Activated CD4-positive, alpha-beta T cell treated with anti-CD3 and anti-CD28 coated beads for 36 hours (primary cell): ENCODE data around the gene CFAP43. TPM values are rescaled to one million over a fixed set of nuclear protein-coding genes. Genes with fewer than 3 reads are reported as not detected.
A peak's percentile ranks its signal among the peaks of the same experiment; 100 is the strongest.

Source experiments
- ATAC-seq: fragments of 200-7000 bp; cut with Tn5 transposase; one replicate; pipeline ENCODE4 v1.10.0; 2021; ENCODE audit warnings: mild to moderate bottlenecking, moderate library complexity
- CTCF ChIA-PET: fragments of 350-600 bp; sonication (Branson Sonifier 250); formaldehyde crosslinking; loops from one replicate; lab custom pipeline; 2021; ENCODE audit warnings: antibody characterized with exemption; lab: Charles Lee
- POLR2A ChIA-PET: fragments of 350-600 bp; sonication (Branson Sonifier 250); formaldehyde crosslinking; loops from one replicate; lab custom pipeline; 2021; ENCODE audit warnings: antibody characterized with exemption, inconsistent platforms; lab: Charles Lee
- DNase-seq: peaks from one replicate; pipeline ENCODE4 v3.0.0-alpha.2; 2020
- H3K27ac Mint-ChIP-seq: one replicate; pipeline ENCODE4 v1.8.0; 2021; ENCODE audit warnings: mixed read lengths
- H3K27me3 Mint-ChIP-seq: one replicate; pipeline ENCODE4 v1.8.0; 2021; ENCODE audit warnings: mixed read lengths
- H3K36me3 Mint-ChIP-seq: one replicate; pipeline ENCODE4 v1.8.0; 2021; ENCODE audit warnings: low read depth, mixed read lengths
- H3K4me1 Mint-ChIP-seq: one replicate; pipeline ENCODE4 v1.8.0; 2021; ENCODE audit warnings: mixed read lengths
- H3K4me3 Mint-ChIP-seq: one replicate; pipeline ENCODE4 v1.8.0; 2021; ENCODE audit warnings: mild to moderate bottlenecking, moderate library complexity, mixed read lengths
- H3K9me3 Mint-ChIP-seq: one replicate; pipeline ENCODE4 v1.8.0; 2021; ENCODE audit warnings: low read depth, mixed read lengths
- intact Hi-C, 2 experiments: fragments of 100-400 bp; cut with DNase I in 1 of 2; cut with micrococcal nuclease in 1 of 2; formaldehyde crosslinking; loops; one replicate each; pipeline versions ENCODE4 v1.14.2 to v1.15.1; 2022 to 2024; cut with DNase I, micrococcal nuclease
- total RNA-seq, 2 experiments: library from RNA; stranded (reverse); gene quantifications; one replicate each; pipeline ENCODE4 v1.2.3, GENCODE V29; 2021

The CFAP43 gene
- total RNA-seq, 2 experiments from 2014 or later: 0.09 TPM

DNA sequence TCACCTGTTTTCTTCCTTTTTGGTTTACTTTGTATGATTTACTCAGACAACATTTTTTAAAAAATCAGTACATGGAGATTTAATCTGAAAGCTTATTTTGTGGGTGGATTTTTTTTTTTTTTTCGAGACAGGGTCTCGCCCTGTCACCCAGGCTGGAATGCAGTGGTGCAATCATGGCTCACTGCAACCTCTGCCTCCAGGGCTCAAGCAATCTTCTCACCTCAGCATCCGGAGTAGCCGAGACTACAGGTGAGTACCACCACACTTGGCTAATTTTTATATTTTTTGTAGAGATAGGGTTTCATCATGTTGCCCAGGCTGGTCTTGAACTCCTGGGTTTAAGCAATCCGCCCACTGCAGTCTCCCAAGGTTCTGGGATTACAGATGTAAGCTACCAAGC, 25.1 kb upstream of the CFAP43 start:
- POLR2A ChIA-PET: interaction anchor here (3.1 kb wide), 1 partner anchor 11 kb away, joined by 23 read pairs; the partner anchor contains the start of gene GSTO2
- intact Hi-C loops: no loop called here
- H3K4me1 Mint-ChIP-seq: peaks cover 77% of the 10 kb centered on the region
- peak overlapping the region; percentile 85 for H3K4me3 Mint-ChIP-seq
- peaks cover 63% of the 10 kb centered on the region for H3K36me3 Mint-ChIP-seq
- ATAC-seq (no peak), DNase-seq (no peak)
- H3K27me3 Mint-ChIP-seq: no peaks in the 10 kb centered on the region
- no peaks in the 10 kb centered on the region for H3K9me3 Mint-ChIP-seq
- CTCF ChIA-PET: interaction anchor here (1.0 to 4.8 kb wide), 3 partner anchors 9 to 133 kb away, joined by 4 to 30 read pairs (median 7); no protein-coding TSS in a partner anchor
- peak overlapping the region; percentile 69 for H3K27ac Mint-ChIP-seq

- POLR2A ChIA-PET: interaction anchor here (0.7 to 3.1 kb wide), 2 partner anchors 9 to 11 kb away, joined by 4 to 23 read pairs; partner anchors contain the start of gene GSTO2
These were observed 24.3 kb upstream of the CFAP43 start for GRCh38 chr10:104256335-104256961.

DNA sequence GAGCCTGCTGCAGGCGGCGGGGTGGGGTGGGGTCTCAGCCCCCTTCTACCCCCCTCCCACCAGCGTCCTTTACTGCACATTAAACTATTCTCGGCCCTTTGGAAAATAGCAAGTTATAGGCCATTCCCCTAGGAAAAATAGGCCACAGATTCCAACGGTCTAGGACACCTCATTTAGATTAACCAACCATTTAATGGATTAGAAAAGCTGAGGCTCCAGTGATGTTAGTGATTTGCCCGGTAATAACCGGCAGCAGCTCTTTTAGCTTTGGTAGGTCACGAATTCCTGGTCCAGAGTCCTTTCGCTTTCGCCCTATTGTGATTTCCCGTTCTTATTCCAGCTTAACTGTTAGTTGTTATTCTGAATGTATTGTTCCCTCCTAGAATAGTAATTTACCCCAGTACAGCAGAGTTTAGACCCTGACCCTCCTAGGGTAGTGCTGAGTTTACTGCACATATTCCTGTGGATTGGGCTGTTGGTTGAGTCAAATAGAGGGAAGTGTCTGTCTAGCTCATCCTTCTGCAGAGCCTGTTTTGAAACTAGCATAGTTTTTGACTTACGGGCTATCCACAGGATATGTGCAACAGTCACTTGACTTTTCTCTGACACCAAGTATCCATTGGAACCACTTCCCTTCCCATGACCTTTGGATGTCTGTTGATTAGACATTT, 23.3 kb upstream of the CFAP43 start:
- Mint-ChIP-seq H3K27me3 (no peaks in the 10 kb centered on the region), H3K4me3 (peak overlapping the region; percentile 85), H3K4me1 (peaks cover 61% of the 10 kb centered on the region), H3K9me3 (no peaks in the 10 kb centered on the region), H3K27ac (peak overlapping the region; percentile 97), H3K36me3 (peaks cover 45% of the 10 kb centered on the region)
- intact Hi-C loops: loop anchor here (1.0 to 2.0 kb wide), 3 partner anchors 13 to 23 kb away; partner anchors contain the start of genes CFAP43 (in 1 of the 2) and GSTO2 (in 1 of the 2)
- ATAC-seq: peak; percentile 79
- POLR2A ChIA-PET: interaction anchor here (1.4 to 3.1 kb wide), 3 partner anchors 12 to 134 kb away, joined by 5 to 23 read pairs (median 5); partner anchors contain the start of gene GSTO2
- CTCF ChIA-PET: interaction anchor here (0.9 to 4.8 kb wide), 9 partner anchors 11 to 369 kb away, joined by 3 to 30 read pairs (median 5); partner anchors contain the start of gene ITPRIP
- DNase-seq: no peak

More at GRCh38 chr10:104256335-104256961, 24.3 kb upstream of the CFAP43 start:
- peak overlapping the region; percentile 85 for H3K4me3 Mint-ChIP-seq
- H3K27me3 Mint-ChIP-seq: no peaks in the 10 kb centered on the region
- ATAC-seq (no peak), DNase-seq (no peak)
- peaks cover 71% of the 10 kb centered on the region for H3K4me1 Mint-ChIP-seq
- H3K36me3 Mint-ChIP-seq: peaks cover 55% of the 10 kb centered on the region
- no peaks in the 10 kb centered on the region for H3K9me3 Mint-ChIP-seq
- intact Hi-C loops: no loop called here
- peak overlapping the region; percentile 97 for H3K27ac Mint-ChIP-seq
- CTCF ChIA-PET: interaction anchor here (1.2 to 4.8 kb wide), 4 partner anchors 10 to 132 kb away, joined by 4 to 30 read pairs (median 12); partner anchors contain the start of gene ITPRIP

- DNase-seq (peak; percentile 71), ATAC-seq (peak; percentile 56)
- Mint-ChIP-seq H3K4me1 (peaks cover 53% of the 10 kb centered on the region), H3K36me3 (peaks cover 38% of the 10 kb centered on the region), H3K27me3 (peaks cover 2% of the 10 kb centered on the region), H3K4me3 (peak within 1 kb of the TSS; percentile 85), H3K27ac (peak within 1 kb of the TSS; percentile 97), H3K9me3 (no peaks in the 10 kb centered on the region)
- CTCF ChIA-PET: interaction anchor here (0.6 to 4.8 kb wide), 12 partner anchors 7 to 385 kb away, joined by 3 to 30 read pairs (median 4); partner anchors contain the start of gene ITPRIP
- POLR2A ChIA-PET: interaction anchor here (0.9 to 3.1 kb wide), 4 partner anchors 13 to 134 kb away, joined by 3 to 23 read pairs (median 5); partner anchors contain the start of genes CFAP43 and GSTO2
- intact Hi-C loops: loop anchor here (1.0 to 2.0 kb wide), 4 partner anchors 14 to 22 kb away; partner anchors contain the start of genes CFAP43 (in 2 of the 2) and GSTO2 (in 1 of the 2)
These were observed 22.5 kb upstream of the CFAP43 start, which contains the start of gene GSTO1 for GRCh38 chr10:104254493-104255310. TSS of gene GSTO1 (plus strand) at chr10:104254892. CDS start at chr10:104254929, 37 bp downstream.

DNA sequence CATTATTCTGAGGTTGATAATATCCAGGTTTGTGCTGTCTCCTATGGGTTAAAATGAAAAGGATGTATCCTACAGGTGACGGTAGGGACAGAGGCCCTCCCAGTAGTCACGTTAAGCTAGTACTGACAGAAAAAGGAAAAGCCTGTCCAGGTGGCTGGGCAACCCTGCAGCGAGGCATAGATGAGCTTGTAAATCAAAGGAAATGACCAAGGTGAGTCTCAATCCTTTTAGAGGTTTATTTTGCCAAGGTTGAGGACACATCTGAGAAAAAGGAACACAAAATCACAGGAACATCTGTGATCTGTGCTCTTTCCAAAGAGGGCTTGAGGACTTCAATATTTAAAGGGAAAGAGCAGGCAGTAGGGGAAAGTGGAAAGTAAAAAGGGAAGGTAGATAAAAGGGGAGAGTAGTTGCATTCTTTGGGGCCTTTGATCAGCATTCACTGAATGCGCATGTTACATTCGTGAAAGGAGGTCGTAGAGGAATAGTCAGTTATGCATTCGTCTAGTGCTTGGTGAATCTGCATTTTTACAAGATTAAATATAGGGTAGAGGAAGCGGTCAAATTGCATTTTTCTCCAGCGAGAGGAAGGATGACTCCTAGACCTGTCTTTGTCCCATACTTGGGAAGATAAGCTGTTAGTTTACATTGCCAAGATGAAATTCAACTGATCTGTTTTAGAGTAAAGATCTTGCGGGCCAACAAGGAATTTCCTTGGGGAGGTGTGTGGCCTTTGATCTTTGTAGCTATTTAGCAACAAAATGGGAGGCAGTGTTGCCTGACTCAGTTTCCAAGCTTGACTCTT, 21.6 kb upstream of the CFAP43 start:
- peaks cover 44% of the 10 kb centered on the region for H3K4me1 Mint-ChIP-seq
- DNase-seq: no peak
- H3K27ac Mint-ChIP-seq: peak overlapping the region; percentile 97
- no peak for ATAC-seq
- H3K4me3 Mint-ChIP-seq: peak overlapping the region; percentile 85
- intact Hi-C loops: loop anchor here (1.0 to 2.0 kb wide), 2 partner anchors 21 to 22 kb away; partner anchors contain the start of gene CFAP43 (in 2 of the 2)
- no peaks in the 10 kb centered on the region for H3K9me3 Mint-ChIP-seq
- peaks cover 2% of the 10 kb centered on the region for H3K27me3 Mint-ChIP-seq
- ChIA-PET POLR2A (interaction anchor here (0.9 to 2.1 kb wide), 3 partner anchors 14 to 22 kb away, joined by 3 to 5 read pairs (median 3); partner anchors contain the start of gene CFAP43), CTCF (interaction anchor here (0.6 to 4.8 kb wide), 6 partner anchors 8 to 386 kb away, joined by 3 to 30 read pairs (median 6); partner anchors contain the start of gene ITPRIP)
- peaks cover 29% of the 10 kb centered on the region for H3K36me3 Mint-ChIP-seq

GRCh38 chr10:104253106-104253505, 20.9 kb upstream of the CFAP43 start:
- ChIA-PET CTCF (interaction anchor here (0.7 to 4.8 kb wide), 6 partner anchors 10 to 21 kb away, joined by 3 to 30 read pairs (median 6); no protein-coding TSS in a partner anchor), POLR2A (interaction anchor here (0.6 to 1.2 kb wide), 2 partner anchors 14 to 22 kb away, joined by 3 to 6 read pairs; no protein-coding TSS in a partner anchor)
- peaks cover 5% of the 10 kb centered on the region for H3K27me3 Mint-ChIP-seq
- peaks cover 38% of the 10 kb centered on the region for H3K4me1 Mint-ChIP-seq
- intact Hi-C loops: no loop called here
- H3K27ac Mint-ChIP-seq: peak overlapping the region; percentile 97
- H3K36me3 Mint-ChIP-seq: peaks cover 23% of the 10 kb centered on the region
- ATAC-seq: no peak
- H3K9me3 Mint-ChIP-seq: no peaks in the 10 kb centered on the region
- peak; percentile 58 for DNase-seq
- peak overlapping the region; percentile 85 for H3K4me3 Mint-ChIP-seq

GRCh38 chr10:104252368-104252767, 20.2 kb upstream of the CFAP43 start:
- ChIA-PET CTCF (interaction anchor here (0.6 to 1.7 kb wide), 4 partner anchors 11 to 131 kb away, joined by 3 to 8 read pairs (median 3); partner anchors contain the start of gene SFR1), POLR2A (interaction anchor here (0.6 to 1.2 kb wide), 2 partner anchors 15 to 21 kb away, joined by 3 to 6 read pairs; no protein-coding TSS in a partner anchor)
- Mint-ChIP-seq H3K4me3 (no peak overlapping the region), H3K27ac (no peak overlapping the region), H3K27me3 (peaks cover 5% of the 10 kb centered on the region), H3K4me1 (peaks cover 37% of the 10 kb centered on the region), H3K9me3 (no peaks in the 10 kb centered on the region), H3K36me3 (peaks cover 19% of the 10 kb centered on the region)
- DNase-seq: no peak
- no peak for ATAC-seq
- intact Hi-C loops: no loop called here

DNA sequence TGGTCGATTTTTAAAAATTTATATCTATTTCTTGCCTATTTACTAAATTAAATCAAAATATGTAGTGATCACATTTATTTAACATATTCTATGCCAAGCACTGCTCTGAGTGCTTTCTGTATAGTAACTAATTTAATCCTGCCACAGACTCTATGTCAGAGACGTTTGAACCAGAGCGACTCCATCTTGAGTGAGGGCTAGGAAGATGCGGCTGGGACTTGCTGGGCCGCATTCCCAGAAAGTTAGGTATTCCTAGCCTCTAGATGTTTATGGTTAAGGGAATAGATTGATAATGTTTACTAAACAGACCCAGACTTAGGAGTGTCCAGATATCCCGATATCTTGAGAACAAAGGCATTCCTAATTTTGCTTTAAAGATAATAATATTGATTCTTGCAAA, 19.3 kb upstream of the CFAP43 start:
- ATAC-seq: no peak
- Mint-ChIP-seq H3K4me3 (no peak overlapping the region), H3K27ac (no peak overlapping the region), H3K9me3 (no peaks in the 10 kb centered on the region), H3K36me3 (peaks cover 11% of the 10 kb centered on the region), H3K4me1 (peaks cover 38% of the 10 kb centered on the region), H3K27me3 (peaks cover 5% of the 10 kb centered on the region)
- intact Hi-C loops: no loop called here
- ChIA-PET POLR2A (no interaction called here), CTCF (no interaction called here)
- no peak for DNase-seq

DNA sequence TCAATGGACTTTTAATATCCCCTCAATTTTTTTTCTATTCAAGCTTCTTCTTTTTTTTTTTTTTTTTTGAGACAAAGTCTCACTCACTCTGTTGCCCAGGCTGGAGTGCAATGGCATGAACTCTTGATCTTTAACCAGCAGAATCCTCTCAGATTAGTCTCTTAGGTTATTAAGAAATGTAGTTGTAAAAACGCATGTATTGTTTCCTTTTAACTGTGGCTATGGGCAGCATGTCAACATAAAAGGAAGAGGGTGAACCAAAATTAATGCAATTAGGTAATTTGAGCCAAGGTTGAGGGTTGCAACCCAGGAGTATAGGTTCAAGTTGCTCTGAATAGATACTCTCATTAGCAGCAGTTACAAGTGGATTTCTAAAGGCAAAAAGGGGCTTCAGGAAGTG, 18.2 kb upstream of the CFAP43 start:
- Mint-ChIP-seq H3K4me1 (peaks cover 31% of the 10 kb centered on the region), H3K27me3 (peaks cover 5% of the 10 kb centered on the region), H3K27ac (no peak overlapping the region), H3K4me3 (no peak overlapping the region), H3K9me3 (no peaks in the 10 kb centered on the region), H3K36me3 (peaks cover 2% of the 10 kb centered on the region)
- DNase-seq (no peak), ATAC-seq (no peak)
- ChIA-PET CTCF (interaction anchor here (1.6 kb wide), 1 partner anchor 24 kb away, joined by 8 read pairs; no protein-coding TSS in a partner anchor), POLR2A (no interaction called here)
- intact Hi-C loops: no loop called here
